Lung (tissue), 12 donors: ENCODE measurements around the gene C16orf54. TPM values are rescaled to one million over a fixed set of nuclear protein-coding genes. Genes with fewer than 3 reads are reported as not detected.

Experiments used
- ATAC-seq: fragments of 200-7000 bp; cut with Tn5 transposase; one replicate; pipeline ENCODE4 v1.9.1; 2020; ENCODE audit warnings: moderate number of reproducible peaks; ENCODE audit not compliant: insufficient read depth, low FRiP score
- DNase-seq, 3 donors: peaks; one replicate each; pipeline ENCODE4 v3.0.0-alpha.2; 2013 to 2017
- H3K27ac ChIP-seq, 2 donors: one replicate each; pipeline ENCODE4 v1.5.1; 2013; ENCODE audit warnings: mild to moderate bottlenecking in 2 of 2, moderate library complexity in 2 of 2, control low read depth in 1 of 2, inconsistent platforms in 1 of 2, low read depth in 1 of 2, low read length in 1 of 2
- H3K27me3 ChIP-seq, 3 donors: one replicate each; pipeline ENCODE4 v1.5.1; 2013; ENCODE audit warnings: low read length in 2 of 3; ENCODE audit not compliant: control insufficient read depth in 3 of 3, insufficient read depth in 3 of 3
- H3K36me3 ChIP-seq, 4 donors: one replicate each; pipeline ENCODE4 v1.5.1; 2013; ENCODE audit warnings: low read length in 4 of 4, mild to moderate bottlenecking in 1 of 4, moderate library complexity in 1 of 4; ENCODE audit not compliant: control insufficient read depth in 4 of 4, insufficient read depth in 4 of 4
- H3K4me1 ChIP-seq, 5 donors: one replicate each; pipeline ENCODE4 v1.5.1; 2013; ENCODE audit warnings: low read length in 5 of 5, mild to moderate bottlenecking in 2 of 5, moderate library complexity in 1 of 5; ENCODE audit not compliant: control insufficient read depth in 5 of 5, insufficient read depth in 5 of 5
- H3K4me3 ChIP-seq: one replicate; pipeline ENCODE4 v1.5.1; 2013; ENCODE audit warnings: mild to moderate bottlenecking, control low read depth, moderate library complexity
- H3K9ac ChIP-seq, 2 donors: one replicate each; pipeline ENCODE4 v1.5.1; 2013; ENCODE audit warnings: low read length in 2 of 2, control low read depth in 1 of 2; ENCODE audit not compliant: insufficient read depth in 1 of 2
- H3K9me3 ChIP-seq, 4 donors: one replicate each; pipeline ENCODE4 v1.5.1; 2013; ENCODE audit warnings: low read length in 3 of 4, mild to moderate bottlenecking in 1 of 4, moderate library complexity in 1 of 4; ENCODE audit not compliant: control insufficient read depth in 4 of 4, insufficient read depth in 3 of 4
- CTCF ChIP-seq: IDR thresholded peaks from 2 replicates; pipeline ENCODE4 v1.5.1; 2012; ENCODE audit warnings: mild to moderate bottlenecking; ENCODE audit errors: control extremely low read depth, extremely low read depth
- WGBS, 2 donors: extraction: QIAGEN DNeasy Blood & Tissue Kit; methylation state at CpG; one replicate each; pipeline ENCODE4 v1.1.7; 2013; 5-methylcytosine and 5-hydroxymethylcytosine counted together
- polyA plus RNA-seq, 2 donors: library from polyadenylated mRNA; stranded (reverse); fragments of 200-250 nt; gene quantifications; one replicate each; pipeline ENCODE4 v1.2.1, GENCODE V29; 2013
- total RNA-seq, 2 donors: library from RNA; depleted of rRNA in 1 of 2; stranded (reverse); fragments of >200 nt in 1 of 2; gene quantifications; one replicate each; pipeline ENCODE4 v1.2.1, GENCODE V29; 2014 to 2021
- donor health status: control.
- donor health status: control.
- donor health status: Bipolar disorder and iron deficiency.
- donor health status: healthy.
- donor health status: DM: yes; HTN: yes; CAD: no.

C16orf54 gene
- total and polyA plus RNA-seq, 4 donors: 2.8 to 9.1 (median 4.5) TPM

- H3K9ac ChIP-seq: no peak overlapping the region
- ATAC-seq: no peak
- 30 to 50% methylated on average over 2 of the region's 2 CpGs for WGBS, 2 donors
These were observed 7.3 kb downstream of the C16orf54 start for GRCh38 chr16:29738514-29738913.

DNA sequence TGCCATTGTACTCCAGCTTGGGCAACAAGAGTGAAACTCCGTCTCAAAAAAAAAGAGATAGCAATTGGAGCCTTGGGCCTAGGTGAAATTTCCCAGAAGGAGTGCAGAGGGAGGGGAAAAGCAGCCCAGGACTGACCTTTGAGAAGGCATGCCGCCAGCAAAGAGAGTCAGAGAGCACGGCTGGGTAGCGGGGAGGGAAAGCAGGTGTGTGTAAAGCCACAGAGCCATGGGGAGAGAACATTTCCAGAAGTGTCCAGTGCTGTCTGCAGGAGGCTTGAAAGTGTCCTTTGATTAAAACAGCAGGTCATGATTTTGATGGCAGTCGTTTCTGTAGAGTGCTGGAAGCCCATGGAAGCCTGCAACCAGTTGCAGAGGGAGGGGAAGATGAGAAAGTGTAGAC lies 8.1 kb downstream of the C16orf54 start:
- no peak overlapping the region for H3K4me3 ChIP-seq
- no peak overlapping the region for H3K9ac ChIP-seq
- no peaks in the 10 kb centered on the region for H3K36me3 ChIP-seq
- H3K4me1 ChIP-seq: no peaks in the 10 kb centered on the region
- WGBS, 2 donors: 71 to 79% methylated on average over 5 of the region's 5 CpGs
- H3K9me3 ChIP-seq: no peaks in the 10 kb centered on the region
- H3K27me3 ChIP-seq: no peaks in the 10 kb centered on the region
- H3K27ac ChIP-seq: no peak overlapping the region
- no peak for TF ChIP-seq CTCF
- DNase-seq: no peak
- no peak for ATAC-seq

More at GRCh38 chr16:29738514-29738913, 7.3 kb downstream of the C16orf54 start:
- Histone ChIP-seq H3K27ac (no peak overlapping the region), H3K36me3 (no peaks in the 10 kb centered on the region), H3K27me3 (no peaks in the 10 kb centered on the region), H3K4me3 (no peak overlapping the region), H3K9me3 (no peaks in the 10 kb centered on the region), H3K4me1 (no peaks in the 10 kb centered on the region)
- TF ChIP-seq CTCF: no peak
- no peak for DNase-seq

DNA sequence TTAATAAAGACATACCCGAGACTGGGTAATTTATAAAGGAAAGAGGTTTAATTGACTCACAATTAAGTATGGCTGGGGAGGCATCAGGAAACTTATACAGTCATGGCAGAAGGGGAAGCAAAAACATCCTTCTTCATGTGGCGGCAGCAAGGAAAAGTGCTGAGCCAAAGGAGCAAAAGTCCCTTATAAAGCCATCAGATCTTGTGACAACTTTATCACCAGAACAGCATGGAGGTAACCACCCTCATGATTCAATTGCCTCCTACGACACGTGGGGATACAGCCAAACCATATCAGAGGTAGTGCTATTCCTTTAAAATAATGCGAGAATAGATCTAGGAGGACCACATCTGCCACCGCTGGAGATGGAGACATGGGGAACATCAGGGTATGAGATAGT lies 9.0 kb downstream of the C16orf54 start:
- Histone ChIP-seq H3K4me3 (no peak overlapping the region), H3K36me3 (no peaks in the 10 kb centered on the region), H3K9me3 (no peaks in the 10 kb centered on the region), H3K9ac (no peak overlapping the region), H3K4me1 (no peaks in the 10 kb centered on the region), H3K27ac (no peak overlapping the region), H3K27me3 (no peaks in the 10 kb centered on the region)
- WGBS, 2 donors: 65 to 75% methylated on average over 6 of the region's 6 CpGs
- ATAC-seq (no peak), DNase-seq (no peak)
- no peak for TF ChIP-seq CTCF

DNA sequence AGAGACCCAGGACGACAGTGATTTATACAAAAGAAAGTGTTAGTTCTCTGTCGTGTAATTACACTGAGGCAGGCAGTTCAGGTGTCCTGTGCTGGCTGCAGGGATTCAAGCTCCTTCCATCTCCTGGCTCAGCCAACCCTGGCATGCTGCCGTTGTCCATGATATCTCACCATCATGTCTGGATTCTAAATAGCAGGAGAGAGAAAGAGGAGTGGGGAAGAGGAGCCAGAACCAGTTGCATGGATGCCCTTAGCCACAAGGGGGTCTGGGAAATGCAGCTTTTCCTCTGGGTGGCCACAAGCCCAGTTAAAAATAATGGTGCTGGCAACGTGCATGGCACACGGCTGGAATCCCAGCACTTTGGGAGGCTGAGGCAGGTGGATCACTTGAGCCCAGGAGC lies 9.7 kb downstream of the C16orf54 start:
- no peaks in the 10 kb centered on the region for H3K27me3 ChIP-seq
- no peak for DNase-seq
- H3K9ac ChIP-seq: no peak overlapping the region
- no peak overlapping the region for H3K4me3 ChIP-seq
- H3K36me3 ChIP-seq: no peaks in the 10 kb centered on the region
- H3K4me1 ChIP-seq: no peaks in the 10 kb centered on the region
- no peak for TF ChIP-seq CTCF
- no peak overlapping the region for H3K27ac ChIP-seq
- ATAC-seq: no peak
- WGBS, 2 donors: 52 to 73% methylated on average over 5 of the region's 5 CpGs
- no peaks in the 10 kb centered on the region for H3K9me3 ChIP-seq
